Fibroblast of the conjunctiva (primary cell): ENCODE measurements around the gene GPX4.

Experiments used
- DNase-seq: peaks from one replicate; pipeline ENCODE4 v3.0.0-alpha.2; 2010; ENCODE audit warnings: low read depth

The GPX4 gene

GRCh38 chr19:1102407-1103131, 1.2 kb upstream of the GPX4 start:
- peak; percentile 99 for DNase-seq

- no peak for DNase-seq
Measured at GRCh38 chr19:1103132-1103707, 574 bp upstream of the GPX4 start.

GRCh38 chr19:1104311-1105007, 665 bp downstream of the GPX4 start:
- peak; percentile 69 for DNase-seq

- DNase-seq = no peak
Measured at GRCh38 chr19:1105008-1105872, 1.4 kb downstream of the GPX4 start.

GRCh38 chr19:1105873-1106840, 2.4 kb downstream of the GPX4 start:
- no peak for DNase-seq

GRCh38 chr19:1106841-1107660, 3.3 kb downstream of the GPX4 start:
- no peak for DNase-seq

- no peak for DNase-seq
Measured at GRCh38 chr19:1107661-1108261, 4.0 kb downstream of the GPX4 start.

GRCh38 chr19:1108291-1109031, 4.7 kb downstream of the GPX4 start:
- no peak for DNase-seq

GRCh38 chr19:1109032-1109551, 5.3 kb downstream of the GPX4 start:
- no peak for DNase-seq

GRCh38 chr19:1109697-1110671, 6.2 kb downstream of the GPX4 start:
- DNase-seq = no peak

GRCh38 chr19:1110809-1111640, 7.2 kb downstream of the GPX4 start:
- DNase-seq = no peak

GRCh38 chr19:1111641-1112267, 8.0 kb downstream of the GPX4 start:
- no peak for DNase-seq

- no peak for DNase-seq
Measured at GRCh38 chr19:1112268-1113029, 8.7 kb downstream of the GPX4 start.

GRCh38 chr19:1113030-1113985, 9.5 kb downstream of the GPX4 start:
- DNase-seq = peak; percentile 95
